Measurements from ENCODE around the gene NCKAP5. TPM values are rescaled to one million over a fixed set of nuclear protein-coding genes. Genes with fewer than 3 reads are reported as not detected.

The NCKAP5 gene
- polyA plus RNA-seq, 2 of the 4 experiments (the other 2 are of a cell fraction), result 3.0 to 4.1 TPM

- ChIA-PET POLR2A (no interaction called here), CTCF (interaction anchor here (0.6 kb wide), 1 partner anchor 725 kb away, joined by 3 read pairs; no protein-coding TSS in a partner anchor)
- Histone ChIP-seq H3K4me2 (no peak overlapping the region), H3K27ac (no peak overlapping the region), H3K9me3 (no peaks in the 10 kb centered on the region), H3K4me3 (no peak overlapping the region), H3K4me1 (peaks cover 3% of the 10 kb centered on the region; the same call in 1 of the 3 replicates)
- 44% methylated on average over 5 of the region's 5 CpGs for WGBS (ENCODE audit: missing lambda C conversion rate)
- no peak for ATAC-seq
- DNase-seq (ENCODE audit: low read depth in 1 of 2, low spot score in 1 of 2), result no peak
- FAIRE-seq, result no peak
- no peak for TF ChIP-seq CHD2 (IDR thresholded peaks at IDR 0.05; ENCODE audit: low read length, partially characterized antibody)
- no peak for TF ChIP-seq KDM5A (IDR thresholded peaks at IDR 0.05)
Measured at GRCh38 chr2:132979339-132980093, 588.7 kb downstream of the NCKAP5 start.

- ChIA-PET CTCF (no interaction called here), POLR2A (no interaction called here)
- no peak for ATAC-seq
- Histone ChIP-seq H3K9me3 (no peaks in the 10 kb centered on the region), H3K4me1 (no peaks in the 10 kb centered on the region), H3K4me2 (no peak overlapping the region), H3K27ac (no peak overlapping the region), H3K4me3 (no peak overlapping the region)
- no peak for DNase-seq (ENCODE audit: low read depth in 1 of 2, low spot score in 1 of 2)
- no peak for TF ChIP-seq RCOR1 (IDR thresholded peaks at IDR 0.05; ENCODE audit: low read depth, low read length)
- TF ChIP-seq POLR2A (IDR thresholded peaks at IDR 0.05; ENCODE audit: low read length), result no peak
- no peak for TF ChIP-seq PHF8 (IDR thresholded peaks at IDR 0.05; ENCODE audit: borderline replicate concordance, low read depth)
- 69% methylated on average over 6 of the region's 6 CpGs for WGBS (ENCODE audit: missing lambda C conversion rate)
- no peak for FAIRE-seq
Measured at GRCh38 chr2:132978840-132979239, 589.4 kb downstream of the NCKAP5 start.

GRCh38 chr2:132977812-132978529 is 590.3 kb downstream of the NCKAP5 start:
- FAIRE-seq, result no peak
- H3K4me2 ChIP-seq, result no peak overlapping the region
- no peaks in the 10 kb centered on the region for H3K4me1 ChIP-seq
- DNase-seq (ENCODE audit: low read depth in 1 of 2, low spot score in 1 of 2), result no peak
- ChIA-PET CTCF (no interaction called here), POLR2A (no interaction called here)
- no peak for ATAC-seq
- no peak overlapping the region for H3K27ac ChIP-seq
- WGBS (ENCODE audit: missing lambda C conversion rate), result 47% methylated on average over 4 of the region's 4 CpGs
- no peak overlapping the region for H3K4me3 ChIP-seq
- no peaks in the 10 kb centered on the region for H3K9me3 ChIP-seq
- TF ChIP-seq FOSL2 (IDR thresholded peaks at IDR 0.05) (no peak), FOSL2 (CRISPR knock-in tag; IDR thresholded peaks at IDR 0.05) (no peak), HOXB13 (CRISPR knock-in tag; IDR thresholded peaks at IDR 0.05; ENCODE audit: low read depth) (no peak), CBX2 (IDR thresholded peaks at IDR 0.05; ENCODE audit: borderline replicate concordance, low read depth) (no peak), PHF8 (IDR thresholded peaks at IDR 0.05; ENCODE audit: borderline replicate concordance, low read depth) (no peak), HES2 (IDR thresholded peaks at IDR 0.05) (no peak), FOXS1 (CRISPR knock-in tag; IDR thresholded peaks at IDR 0.05) (no peak), MAFK (IDR thresholded peaks at IDR 0.05; ENCODE audit: partially characterized antibody) (no peak), CTCF (IDR thresholded peaks at IDR 0.05) (no peak), ZNF302 (CRISPR knock-in tag; IDR thresholded peaks at IDR 0.05) (no peak), SMC3 (IDR thresholded peaks at IDR 0.05) (no peak), USF2 (IDR thresholded peaks at IDR 0.05) (no peak), NPAS2 (CRISPR knock-in tag; IDR thresholded peaks at IDR 0.05; ENCODE audit: borderline replicate concordance) (no peak), RFX5 (IDR thresholded peaks at IDR 0.05) (no peak), EHMT2 (IDR thresholded peaks at IDR 0.05; ENCODE audit: low read depth) (no peak), HDAC2 (IDR thresholded peaks at IDR 0.05) (no peak), NR3C1 (IDR thresholded peaks at IDR 0.05) (no peak), HMGXB4 (CRISPR knock-in tag; IDR thresholded peaks at IDR 0.05; ENCODE audit: borderline replicate concordance) (no peak), MAZ (IDR thresholded peaks at IDR 0.05; ENCODE audit: borderline replicate concordance, low read depth, low read length) (no peak), POLR2A (IDR thresholded peaks at IDR 0.05; ENCODE audit: low read length) (no peak)

Data from A549 (cell line).